Measurements from ENCODE around the gene PDE11A.
"Not testable (repeated sequence)": the region's sequence is repeated elsewhere in the genome, so short reads cannot be mapped to it uniquely, and the experiment has no call there.

The PDE11A gene

GRCh38 chr2:178082408-178083045 is 9.9 kb upstream of the PDE11A start:
- POLR2A ChIA-PET: no interaction called here
- CTCF ChIA-PET: interaction anchor here (0.7 kb wide), 1 partner anchor 10 kb away, joined by 4 read pairs; the partner anchor contains the start of gene PDE11A
- TF ChIP-seq FOXA1 (IDR thresholded peaks at IDR 0.05): no peak
- no peak for TF ChIP-seq SUZ12 (IDR thresholded peaks at IDR 0.05)
- TF ChIP-seq NFRKB (IDR thresholded peaks at IDR 0.05): no peak
- no peak for TF ChIP-seq PKNOX1 (IDR thresholded peaks at IDR 0.05)
- no peak for TF ChIP-seq ZNF384 (IDR thresholded peaks at IDR 0.05)
- no peak for TF ChIP-seq LEF1 (IDR thresholded peaks at IDR 0.05; ENCODE audit: borderline replicate concordance)
- TF ChIP-seq SP1 (IDR thresholded peaks at IDR 0.05): no peak
- no peak for TF ChIP-seq L3MBTL2 (conservative IDR thresholded peaks at IDR 0.05)
- DNase-seq (ENCODE audit: extremely low spot score): no peak

GRCh38 chr2:178079279-178079678 is 6.7 kb upstream of the PDE11A start:
- CTCF ChIA-PET; POLR2A ChIA-PET; DNase-seq (ENCODE audit: extremely low spot score): not testable (repeated sequence)

GRCh38 chr2:178076130-178076529 is 3.6 kb upstream of the PDE11A start:
- ChIA-PET POLR2A (no interaction called here), CTCF (no interaction called here)
- no peak for DNase-seq (ENCODE audit: extremely low spot score)
- TF ChIP-seq FOXK2 (IDR thresholded peaks at IDR 0.05): no peak
- TF ChIP-seq FOXM1 (IDR thresholded peaks at IDR 0.05; ENCODE audit: borderline replicate concordance): no peak
- TF ChIP-seq ELF4 (IDR thresholded peaks at IDR 0.05): no peak
- TF ChIP-seq HDGF (IDR thresholded peaks at IDR 0.05; ENCODE audit: borderline replicate concordance): no peak
- TF ChIP-seq PKNOX1 (IDR thresholded peaks at IDR 0.05): no peak
- no peak for TF ChIP-seq BHLHE40 (IDR thresholded peaks at IDR 0.05; ENCODE audit: borderline replicate concordance)
- TF ChIP-seq L3MBTL2 (conservative IDR thresholded peaks at IDR 0.05): no peak
- no peak for TF ChIP-seq FOXA1 (IDR thresholded peaks at IDR 0.05)
- no peak for TF ChIP-seq ZNF384 (IDR thresholded peaks at IDR 0.05)
- TF ChIP-seq SP1 (IDR thresholded peaks at IDR 0.05): no peak
- TF ChIP-seq TARDBP (IDR thresholded peaks at IDR 0.05): no peak

- no peak for TF ChIP-seq LEF1 (IDR thresholded peaks at IDR 0.05; ENCODE audit: borderline replicate concordance)
- TF ChIP-seq NFRKB (IDR thresholded peaks at IDR 0.05): no peak
- TF ChIP-seq CTBP1 (IDR thresholded peaks at IDR 0.05; ENCODE audit: borderline replicate concordance): no peak
- ChIA-PET POLR2A (no interaction called here), CTCF (no interaction called here)
- DNase-seq (ENCODE audit: extremely low spot score): no peak
Observed at GRCh38 chr2:178075006-178075326, 2.4 kb upstream of the PDE11A start.

GRCh38 chr2:178074123-178075005 is 1.8 kb upstream of the PDE11A start:
- POLR2A ChIA-PET: no interaction called here
- CTCF ChIA-PET: no interaction called here
- no peak for DNase-seq (ENCODE audit: extremely low spot score)
- TF ChIP-seq HDGF (IDR thresholded peaks at IDR 0.05; ENCODE audit: borderline replicate concordance) (no peak), NFRKB (IDR thresholded peaks at IDR 0.05) (no peak), LEF1 (IDR thresholded peaks at IDR 0.05; ENCODE audit: borderline replicate concordance) (no peak), SUZ12 (IDR thresholded peaks at IDR 0.05) (no peak), ARNT (IDR thresholded peaks at IDR 0.05) (no peak), BHLHE40 (IDR thresholded peaks at IDR 0.05; ENCODE audit: borderline replicate concordance) (no peak), PKNOX1 (IDR thresholded peaks at IDR 0.05) (no peak), FOXA1 (IDR thresholded peaks at IDR 0.05) (no peak), ELF4 (IDR thresholded peaks at IDR 0.05) (no peak), TARDBP (IDR thresholded peaks at IDR 0.05) (no peak), CTBP1 (IDR thresholded peaks at IDR 0.05; ENCODE audit: borderline replicate concordance) (no peak), FOXK2 (IDR thresholded peaks at IDR 0.05) (no peak), FOXM1 (IDR thresholded peaks at IDR 0.05; ENCODE audit: borderline replicate concordance) (no peak), ZNF384 (IDR thresholded peaks at IDR 0.05) (no peak), L3MBTL2 (conservative IDR thresholded peaks at IDR 0.05) (no peak), SP1 (IDR thresholded peaks at IDR 0.05) (no peak)

- no peak for DNase-seq (ENCODE audit: extremely low spot score)
- ChIA-PET CTCF (no interaction called here), POLR2A (interaction anchor here (1.0 to 1.2 kb wide), 3 partner anchors 8 to 38 kb away, joined by 3 to 5 read pairs (median 3); no protein-coding TSS in a partner anchor)
- TF ChIP-seq LEF1 (IDR thresholded peaks at IDR 0.05; ENCODE audit: borderline replicate concordance) (no peak), SP1 (IDR thresholded peaks at IDR 0.05) (no peak), NFRKB (IDR thresholded peaks at IDR 0.05) (no peak), FOXM1 (IDR thresholded peaks at IDR 0.05; ENCODE audit: borderline replicate concordance) (no peak), PKNOX1 (IDR thresholded peaks at IDR 0.05) (no peak)
Observed at GRCh38 chr2:178072000-178072382, 586 bp downstream of the PDE11A start.
